H1 (cell line): ENCODE results near the gene DND1. TPM values are rescaled to one million over a fixed set of nuclear protein-coding genes. Genes with fewer than 3 reads are reported as not detected.

Source experiments
- CTCF ChIA-PET: fragments of 300-600 bp; sonication (Branson Sonifier 250); formaldehyde crosslinking; loops from one replicate; lab custom pipeline; 2021; ENCODE audit not compliant: partially characterized antibody; lab: Charles Lee
- POLR2A ChIA-PET: fragments of 300-600 bp; sonication (Branson Sonifier 250); formaldehyde crosslinking; loops from one replicate; lab custom pipeline; 2021; ENCODE audit warnings: inconsistent platforms; ENCODE audit not compliant: partially characterized antibody; lab: Charles Lee
- DNase-seq, 2 experiments: peaks; one replicate each; pipeline versions ENCODE4 v3.0.0 to v3.0.0-alpha.2; 2010 to 2022; ENCODE audit warnings: low spot score in 2 of 2, low read depth in 1 of 2, mixed read lengths in 1 of 2
- FAIRE-seq: peaks from 2 replicates; lab custom pipeline; 2011; peaks lifted over from hg19 to GRCh38; lab: Jason Lieb, UNC
- H2AFZ ChIP-seq: 2 replicates; pipeline ENCODE4 v1.8.1; 2012; ENCODE audit warnings: low read length, inconsistent platforms
- H2AK5ac ChIP-seq: 2 replicates; pipeline ENCODE4 v1.6.1; 2013; ENCODE audit warnings: low read depth, low read length
- H2BK120ac ChIP-seq: replicated peaks from 2 replicates; pipeline ENCODE3; 2013; ENCODE audit warnings: low read depth, low read length, inconsistent platforms
- H2BK12ac ChIP-seq: 2 replicates; pipeline ENCODE4 v1.6.1; 2013; ENCODE audit warnings: low read depth, low read length
- H2BK15ac ChIP-seq: 2 replicates; pipeline ENCODE4 v1.6.1; 2013; ENCODE audit warnings: low read length
- H2BK20ac ChIP-seq: 2 replicates; pipeline ENCODE4 v1.6.1; 2013; ENCODE audit warnings: low read length
- H2BK5ac ChIP-seq: 2 replicates; pipeline ENCODE4 v1.6.1; 2013; ENCODE audit warnings: low read depth, low read length
- H3K14ac ChIP-seq: 2 replicates; pipeline ENCODE4 v1.6.1; 2013; ENCODE audit warnings: inconsistent platforms; ENCODE audit not compliant: insufficient read length
- H3K18ac ChIP-seq: 2 replicates; pipeline ENCODE4 v1.6.1; 2013; ENCODE audit warnings: low read length; ENCODE audit errors: extremely low read depth
- H3K23ac ChIP-seq: 2 replicates; pipeline ENCODE4 v1.6.1; 2013; ENCODE audit warnings: inconsistent platforms; ENCODE audit not compliant: insufficient read length
- H3K23me2 ChIP-seq: 2 replicates; pipeline ENCODE4 v1.6.1; 2013; ENCODE audit warnings: low read depth, low read length
- H3K27ac ChIP-seq: 2 replicates; pipeline ENCODE4 v1.6.1; 2011; ENCODE audit warnings: low read depth, low read length, inconsistent platforms
- H3K27me3 ChIP-seq, 4 experiments: replicated peaks in 1 of 4; 1 replicate in 1 of 4; 2 replicates in 3 of 4; pipeline versions ENCODE4 v1.6.1 to v1.8.1; 2011 to 2013; ENCODE audit warnings: low read length in 3 of 4, mild to moderate bottlenecking in 3 of 4, inconsistent platforms in 2 of 4, mixed read lengths in 2 of 4, moderate library complexity in 1 of 4; ENCODE audit not compliant: control insufficient read depth in 3 of 4, insufficient read depth in 3 of 4; ENCODE audit errors: extremely low read depth in 1 of 4
- H3K36me3 ChIP-seq, 4 experiments: 2 replicates each; pipeline versions ENCODE4 v1.6.1 to v1.8.1; 2011 to 2013; ENCODE audit warnings: mild to moderate bottlenecking in 4 of 4, low read length in 3 of 4, moderate library complexity in 2 of 4, control low read depth in 1 of 4, inconsistent platforms in 1 of 4; ENCODE audit not compliant: insufficient read depth in 4 of 4, control insufficient read depth in 2 of 4
- H3K4ac ChIP-seq: replicated peaks from 2 replicates; pipeline ENCODE3; 2013; ENCODE audit warnings: low read length, low read depth, mixed read lengths, inconsistent platforms; ENCODE audit not compliant: insufficient read length
- H3K4me1 ChIP-seq, 4 experiments: replicated peaks in 1 of 4; 1 replicate in 1 of 4; 2 replicates in 3 of 4; pipeline versions ENCODE4 v1.6.1 to v1.8.1; 2011 to 2013; ENCODE audit warnings: low read length in 3 of 4, inconsistent platforms in 2 of 4, mixed read lengths in 1 of 4; ENCODE audit not compliant: insufficient read depth in 4 of 4, control insufficient read depth in 3 of 4
- H3K4me2 ChIP-seq, 2 experiments: 2 replicates each; pipeline versions ENCODE4 v1.6.1 to v1.8.1; 2011 to 2013; ENCODE audit warnings: low read depth in 2 of 2, low read length in 2 of 2, control low read depth in 1 of 2, inconsistent platforms in 1 of 2, mild to moderate bottlenecking in 1 of 2; ENCODE audit not compliant: insufficient read depth in 1 of 2
- H3K4me3 ChIP-seq, 4 experiments: fragments of 200-600, 300-600 bp in 1 of 4; sonication (generic), shearing (Covaris generic), sonication (Bioruptor Twin) in 1 of 4; 2 replicates each; pipeline versions ENCODE4 v1.5.1 to v1.8.1; 2011 to 2016; ENCODE audit warnings: low read length in 4 of 4, low read depth in 3 of 4, control low read depth in 2 of 4, inconsistent platforms in 2 of 4, mild to moderate bottlenecking in 2 of 4, mixed read lengths in 1 of 4, moderate library complexity in 1 of 4; ENCODE audit not compliant: insufficient read depth in 2 of 4; ENCODE audit errors: extremely low read depth in 1 of 4
- H3K56ac ChIP-seq: replicated peaks from 2 replicates; pipeline ENCODE3; 2013; ENCODE audit warnings: low read depth, mild to moderate bottlenecking, mixed read lengths, low read length, inconsistent platforms; ENCODE audit not compliant: insufficient read length
- H3K79me1 ChIP-seq: 2 replicates; pipeline ENCODE4 v1.6.1; 2013; ENCODE audit warnings: low read depth, low read length, control low read depth
- H3K79me2 ChIP-seq, 2 experiments: 2 replicates each; pipeline versions ENCODE4 v1.6.1 to v1.8.1; 2012 to 2013; ENCODE audit warnings: low read length in 2 of 2, mild to moderate bottlenecking in 2 of 2, inconsistent platforms in 1 of 2; ENCODE audit not compliant: insufficient read depth in 2 of 2, control insufficient read depth in 1 of 2
- H3K9ac ChIP-seq, 4 experiments: replicated peaks in 1 of 4; 1 replicate in 1 of 4; 2 replicates in 3 of 4; pipeline versions ENCODE4 v1.6.1 to v1.8.1; 2011 to 2013; ENCODE audit warnings: low read depth in 3 of 4, low read length in 3 of 4, control low read depth in 2 of 4, mild to moderate bottlenecking in 2 of 4, moderate library complexity in 2 of 4, inconsistent platforms in 1 of 4; ENCODE audit errors: extremely low read depth in 1 of 4
- H3K9me3 ChIP-seq, 2 experiments: 2 replicates each; pipeline versions ENCODE4 v1.6.1 to v1.8.1; 2012 to 2013; ENCODE audit warnings: mild to moderate bottlenecking in 2 of 2, moderate library complexity in 2 of 2, control low read depth in 1 of 2, inconsistent platforms in 1 of 2, low read depth in 1 of 2, low read length in 1 of 2, mixed read lengths in 1 of 2; ENCODE audit not compliant: insufficient read depth in 2 of 2
- H4K20me1 ChIP-seq, 2 experiments: replicated peaks in 1 of 2; 2 replicates each; pipeline versions ENCODE3 to v1.8.1; 2011 to 2013; ENCODE audit warnings: inconsistent platforms in 2 of 2, low read length in 2 of 2, mild to moderate bottlenecking in 1 of 2; ENCODE audit not compliant: insufficient read depth in 2 of 2, control insufficient read depth in 1 of 2
- H4K5ac ChIP-seq: 2 replicates; pipeline ENCODE4 v1.6.1; 2013; ENCODE audit warnings: low read length, low read depth, mixed read lengths, inconsistent platforms; ENCODE audit not compliant: insufficient read length
- H4K8ac ChIP-seq: 2 replicates; pipeline ENCODE4 v1.8.0; 2013; ENCODE audit warnings: mild to moderate bottlenecking, moderate library complexity, low read length, inconsistent platforms; ENCODE audit not compliant: insufficient read depth; ENCODE audit errors: extremely low read depth
- H4K91ac ChIP-seq: replicated peaks from 2 replicates; pipeline ENCODE3; 2013; ENCODE audit warnings: low read length, mixed read lengths, inconsistent platforms; ENCODE audit not compliant: insufficient read length
- CBX5 ChIP-seq: fragments of 300-800, 300-1000 bp; sonication (generic); IDR thresholded peaks from 2 replicates; pipeline ENCODE4 v1.7.1; 2016; ENCODE audit warnings: antibody characterized with exemption, low read length, low read depth
- HDAC6 ChIP-seq: IDR thresholded peaks from one replicate; pipeline ENCODE4 v1.7.1; 2012; ENCODE audit warnings: low read depth, mild to moderate bottlenecking, inconsistent platforms, low read length, moderate library complexity
- KDM4A ChIP-seq: IDR thresholded peaks from one replicate; pipeline ENCODE4 v1.7.1; 2012; ENCODE audit warnings: low read depth, mild to moderate bottlenecking, moderate library complexity, low read length, inconsistent platforms; ENCODE audit not compliant: severe bottlenecking
- NANOG ChIP-seq: IDR thresholded peaks from 2 replicates; pipeline ENCODE4 v1.6.1; 2011; ENCODE audit warnings: low read length, low read depth, mild to moderate bottlenecking, inconsistent platforms; ENCODE audit not compliant: insufficient read depth, poor library complexity, severe bottlenecking
- NRF1 ChIP-seq: IDR thresholded peaks from 2 replicates; pipeline ENCODE4 v1.6.1; 2011; ENCODE audit warnings: mild to moderate bottlenecking, low read depth, low read length, improper control_type of control experiment
- POU5F1 ChIP-seq: IDR thresholded peaks from 2 replicates; pipeline ENCODE4 v1.6.1; 2011; ENCODE audit warnings: low read depth, mild to moderate bottlenecking, low read length, moderate library complexity
- RAD21 ChIP-seq, 2 experiments: IDR thresholded peaks in 1 of 2; conservative IDR thresholded peaks in 1 of 2; 2 replicates each; pipeline ENCODE4 v1.6.1; 2011; ENCODE audit warnings: low read depth in 2 of 2, low read length in 2 of 2, improper control_type of control experiment in 1 of 2, inconsistent platforms in 1 of 2, mild to moderate bottlenecking in 1 of 2, moderate library complexity in 1 of 2
- RNF2 ChIP-seq: fragments of 200-900, 300-1000 bp; sonication (generic); IDR thresholded peaks from 2 replicates; pipeline ENCODE4 v1.7.1; 2016; ENCODE audit warnings: borderline replicate concordance, low read depth, mild to moderate bottlenecking, antibody characterized with exemption, low read length; ENCODE audit not compliant: poor library complexity, severe bottlenecking; ENCODE audit errors: missing control alignments
- SP4 ChIP-seq: IDR thresholded peaks from 2 replicates; pipeline ENCODE4 v1.6.1; 2012; ENCODE audit warnings: low read length, inconsistent platforms
- SUZ12 ChIP-seq: fragments of 200-600 bp; sonication (generic); IDR thresholded peaks from 2 replicates; pipeline ENCODE4 v1.6.1; 2012; ENCODE audit warnings: mild to moderate bottlenecking, inconsistent platforms, low read length, moderate library complexity, mixed read lengths
- TCF12 ChIP-seq: IDR thresholded peaks from 2 replicates; pipeline ENCODE4 v1.6.1; 2011; ENCODE audit warnings: low read depth, mild to moderate bottlenecking, low read length
- WGBS, 2 experiments: shearing (Covaris generic) in 1 of 2; methylation state at CpG; one replicate each; pipeline versions ENCODE4 v1.1.6 to v1.1.7; 2013 to 2015; ENCODE audit warnings: low lambda C conversion rate in 2 of 2, mixed read lengths in 2 of 2, inconsistent platforms in 1 of 2, low coverage in 1 of 2, missing lambda C conversion rate in 1 of 2; ENCODE audit not compliant: insufficient replicate concordance in 2 of 2, insufficient coverage in 1 of 2, insufficient read length in 1 of 2; ENCODE audit errors: extremely low coverage in 1 of 2, missing lambda C conversion rate in 1 of 2; 5-methylcytosine and 5-hydroxymethylcytosine counted together
- polyA plus RNA-seq, 7 experiments: library from polyadenylated mRNA; depleted of rRNA in 3 of 7; stranded (reverse) in 5 of 7; unstranded in 2 of 7; fragments of >200 nt in 5 of 7; fragments of 200-250 nt in 2 of 7; gene quantifications; 1 replicate in 5 of 7; 2 replicates in 1 of 7; 4 replicates in 1 of 7; pipeline versions ENCODE4 v1.2.1 to v1.2.3, GENCODE V29; 2011 to 2013; ENCODE audit warnings: missing spikeins in 2 of 7, mixed read lengths in 2 of 7
- total RNA-seq: library from RNA; stranded (reverse); fragmentation: NEBNext Ultra II Directional; extraction: Animal tissue kit (Norgen Biotek cat#: 25700); gene quantifications from 2 replicates; pipeline ENCODE4 v1.2.1, GENCODE V29; 2021
- TF ChIP-seq, protein P1 (sequence below): IDR thresholded peaks from 2 replicates; pipeline ENCODE4 v1.6.1; 2012; ENCODE audit warnings: inconsistent platforms

DND1 gene
- total and polyA plus RNA-seq, 2 of the 8 experiments (the other 6 are each of a cell fraction or from before 2014, with no cell fraction given) = 0.41 to 2.1 TPM

GRCh38 chr5:140633021-140633471 lies 40.3 kb downstream of the DND1 start, which contains the start of gene CD14:
Gene CD14, minus strand, starts transcription at chr5:140633175. Its CDS starts 104 bp downstream, at chr5:140633071.
- 89% methylated on average over 16 of the region's 16 CpGs; no CpG with 5 or more reads in 1 of the 2 experiments for WGBS, 2 experiments
- peak within 1 kb of the TSS; percentile 80 for H4K8ac ChIP-seq
- no peak within 1 kb of the TSS for H3K4ac ChIP-seq
- H2BK15ac ChIP-seq = no peak within 1 kb of the TSS
- ChIA-PET POLR2A (interaction anchor here (1.1 kb wide), 1 partner anchor 12 kb away, joined by 3 read pairs; no protein-coding TSS in a partner anchor), CTCF (interaction anchor here (1.0 kb wide), 1 partner anchor 260 kb away, joined by 3 read pairs; no protein-coding TSS in a partner anchor)
- H2BK120ac ChIP-seq = no peak within 1 kb of the TSS
- no peak within 1 kb of the TSS for H2BK20ac ChIP-seq
- no peak within 1 kb of the TSS for H4K91ac ChIP-seq
- no peak within 1 kb of the TSS for H2AFZ ChIP-seq
- FAIRE-seq = no peak
- DNase-seq = no peak
- H4K5ac ChIP-seq = no peak within 1 kb of the TSS
- H3K4me1 ChIP-seq = peaks cover 0 to 2% (median 0%) of the 10 kb centered on the region in 4 experiments; a peak in 1 of 7 replicates
- H3K9me3 ChIP-seq = peaks cover 18 to 25% of the 10 kb centered on the region in 2 experiments; a peak in 3 of 4 replicates
- no peak within 1 kb of the TSS for H3K23ac ChIP-seq
- H3K79me1 ChIP-seq = no peaks in the 10 kb centered on the region
- H3K23me2 ChIP-seq = no peaks in the 10 kb centered on the region
- no peaks in the 10 kb centered on the region for H4K20me1 ChIP-seq
- no peaks in the 10 kb centered on the region for H3K79me2 ChIP-seq
- no peak within 1 kb of the TSS for H3K9ac ChIP-seq
- no peak within 1 kb of the TSS for H3K27ac ChIP-seq
- no peak within 1 kb of the TSS for H2AK5ac ChIP-seq
- no peaks in the 10 kb centered on the region for H3K36me3 ChIP-seq
- H2BK12ac ChIP-seq = no peak within 1 kb of the TSS
- H2BK5ac ChIP-seq = no peak within 1 kb of the TSS
- no peak within 1 kb of the TSS for H3K4me2 ChIP-seq
- no peaks in the 10 kb centered on the region for H3K27me3 ChIP-seq
- H3K18ac ChIP-seq = no peak within 1 kb of the TSS
- no peak within 1 kb of the TSS for H3K14ac ChIP-seq
- H3K56ac ChIP-seq = no peak within 1 kb of the TSS
- no peak within 1 kb of the TSS for H3K4me3 ChIP-seq
- no peak for TF ChIP-seq RNF2
- TF ChIP-seq RAD21 (IDR thresholded peaks at IDR 0.05 in 1 of 2, conservative IDR thresholded peaks at IDR 0.05 in 1 of 2; ENCODE audit: low read depth in 2 of 2, low read length in 2 of 2) = no peak
- no peak for TF ChIP-seq SUZ12
- no peak for TF ChIP-seq POU5F1
- TF ChIP-seq NANOG = no peak
- TF ChIP-seq, protein P1, sequence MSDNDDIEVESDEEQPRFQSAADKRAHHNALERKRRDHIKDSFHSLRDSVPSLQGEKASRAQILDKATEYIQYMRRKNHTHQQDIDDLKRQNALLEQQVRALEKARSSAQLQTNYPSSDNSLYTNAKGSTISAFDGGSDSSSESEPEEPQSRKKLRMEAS = no peak
- TF ChIP-seq CBX5 = no peak
- no peak for TF ChIP-seq SP4
- TF ChIP-seq KDM4A = no peak
- no peak for TF ChIP-seq TCF12
- no peak for TF ChIP-seq HDAC6
- TF ChIP-seq NRF1 = no peak
